ENCODE measurements around the gene FOSL2. TPM values are rescaled to one million over a fixed set of nuclear protein-coding genes. Genes with fewer than 3 reads are reported as not detected.

Gene FOSL2
- total RNA-seq, 1 donor from 2014 or later: 103 TPM

DNA sequence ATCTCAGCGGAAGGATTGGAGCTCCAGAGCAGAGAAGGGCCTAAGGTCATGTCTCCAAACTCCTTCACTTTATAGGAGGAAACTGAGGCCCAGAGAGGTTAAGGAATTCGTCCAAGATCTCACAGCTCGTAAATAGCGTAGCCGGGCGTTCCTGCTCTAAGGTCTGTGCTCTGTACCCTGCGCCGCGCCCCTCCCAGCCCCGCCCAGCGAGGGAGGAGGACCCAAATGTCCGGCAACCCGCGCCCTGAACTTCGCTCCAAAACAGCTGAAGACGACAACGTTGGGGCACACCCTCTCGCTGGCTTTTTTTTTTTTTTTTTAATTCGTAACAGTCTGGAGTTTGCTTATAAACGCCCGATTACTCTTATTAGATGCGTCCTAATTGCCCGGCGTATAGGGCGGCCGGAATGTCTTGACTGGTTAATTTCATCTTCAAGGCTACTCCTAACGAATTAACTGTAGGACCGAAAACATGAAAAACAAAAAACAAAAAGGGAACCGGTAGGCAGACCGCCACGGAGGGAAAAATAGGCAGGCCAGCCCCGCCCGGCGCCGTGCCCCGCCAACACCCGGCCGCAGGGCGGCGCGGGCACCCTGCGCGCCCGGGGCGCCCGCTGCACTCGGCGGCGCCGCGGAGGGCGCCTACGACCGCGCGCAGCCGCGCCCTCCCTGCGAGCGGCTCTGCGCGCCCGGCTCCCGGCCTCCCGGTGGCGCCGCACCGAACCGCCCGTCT, 928 bp upstream of the FOSL2 start:
- no peak for DNase-seq (ENCODE audit: extremely low read depth, low read depth, low spot score)

DNA sequence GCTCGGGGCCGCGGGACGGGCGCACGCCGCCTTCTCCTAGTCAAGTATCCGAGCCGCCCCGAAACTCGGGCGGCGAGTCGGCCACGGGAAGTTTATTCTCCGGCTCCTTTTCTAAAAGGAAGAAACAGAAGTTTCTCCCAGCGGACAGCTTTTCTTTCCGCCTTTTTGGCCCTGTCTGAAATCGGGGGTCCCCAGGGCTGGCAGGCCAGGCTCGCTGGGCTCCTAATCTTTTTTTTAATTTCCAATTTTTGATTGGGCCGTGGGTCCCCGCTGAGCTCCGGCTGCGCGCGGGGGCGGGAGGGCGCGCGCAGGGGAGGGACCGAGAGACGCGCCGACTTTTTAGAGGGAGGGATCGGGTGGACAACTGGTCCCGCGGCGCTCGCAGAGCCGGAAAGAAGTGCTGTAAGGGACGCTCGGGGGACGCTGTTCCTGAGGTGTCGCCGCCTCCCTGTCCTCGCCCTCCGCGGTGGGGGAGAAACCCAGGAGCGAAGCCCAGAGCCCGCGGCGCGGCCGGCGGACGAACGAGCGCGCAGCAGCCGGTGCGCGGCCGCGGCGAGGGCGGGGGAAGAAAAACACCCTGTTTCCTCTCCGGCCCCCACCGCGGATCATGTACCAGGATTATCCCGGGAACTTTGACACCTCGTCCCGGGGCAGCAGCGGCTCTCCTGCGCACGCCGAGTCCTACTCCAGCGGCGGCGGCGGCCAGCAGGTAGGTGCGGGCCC, 617 bp downstream of the FOSL2 start:
- DNase-seq (ENCODE audit: extremely low read depth, low read depth, low spot score): no peak

DNA sequence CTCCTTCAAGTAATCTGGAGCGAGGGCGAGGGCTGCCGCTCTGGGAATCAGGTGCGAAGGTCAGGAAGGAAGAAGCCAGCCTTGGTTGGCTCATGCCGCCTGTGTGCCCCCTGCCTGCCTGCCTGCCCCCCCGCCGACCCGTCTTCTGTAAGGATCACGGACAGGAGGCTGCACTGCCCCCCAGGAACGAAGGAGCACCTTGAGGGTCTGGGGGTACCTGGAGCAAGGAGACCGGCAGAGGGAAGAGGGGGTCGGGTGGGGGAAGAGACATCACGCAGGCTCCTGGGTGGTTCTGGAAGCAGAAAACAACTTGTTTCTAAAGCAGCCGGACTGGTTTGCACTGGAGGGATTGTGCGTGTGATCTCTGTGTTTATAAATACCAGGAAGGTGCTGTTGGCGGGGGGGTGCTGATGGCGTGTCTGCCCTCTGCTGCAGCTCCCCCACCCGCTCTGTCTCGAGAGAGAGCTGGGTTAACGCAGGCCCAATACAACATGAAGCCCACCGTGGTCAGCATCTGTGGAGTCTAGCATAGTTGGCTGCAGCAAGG, 1.7 kb downstream of the FOSL2 start:
- no peak for DNase-seq (ENCODE audit: extremely low read depth, low read depth, low spot score)

DNA sequence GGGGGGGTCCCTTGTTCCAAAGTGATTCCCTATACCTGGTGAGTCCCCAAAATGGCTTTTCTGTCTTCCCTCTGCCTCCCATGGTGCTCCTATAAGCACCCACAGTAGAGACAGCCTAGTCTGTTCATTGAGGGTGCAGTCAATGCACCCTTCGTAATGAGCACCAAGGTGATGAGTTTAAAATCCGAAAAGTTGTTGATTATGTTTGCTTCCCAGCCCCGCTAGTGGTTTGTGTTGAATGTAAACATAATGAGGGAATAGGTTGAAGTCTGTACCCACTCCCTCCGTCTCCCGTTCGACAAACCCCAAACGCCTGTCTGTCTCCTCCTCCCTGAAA, 2.3 kb downstream of the FOSL2 start:
- DNase-seq (ENCODE audit: extremely low read depth, low read depth, low spot score): no peak

DNA sequence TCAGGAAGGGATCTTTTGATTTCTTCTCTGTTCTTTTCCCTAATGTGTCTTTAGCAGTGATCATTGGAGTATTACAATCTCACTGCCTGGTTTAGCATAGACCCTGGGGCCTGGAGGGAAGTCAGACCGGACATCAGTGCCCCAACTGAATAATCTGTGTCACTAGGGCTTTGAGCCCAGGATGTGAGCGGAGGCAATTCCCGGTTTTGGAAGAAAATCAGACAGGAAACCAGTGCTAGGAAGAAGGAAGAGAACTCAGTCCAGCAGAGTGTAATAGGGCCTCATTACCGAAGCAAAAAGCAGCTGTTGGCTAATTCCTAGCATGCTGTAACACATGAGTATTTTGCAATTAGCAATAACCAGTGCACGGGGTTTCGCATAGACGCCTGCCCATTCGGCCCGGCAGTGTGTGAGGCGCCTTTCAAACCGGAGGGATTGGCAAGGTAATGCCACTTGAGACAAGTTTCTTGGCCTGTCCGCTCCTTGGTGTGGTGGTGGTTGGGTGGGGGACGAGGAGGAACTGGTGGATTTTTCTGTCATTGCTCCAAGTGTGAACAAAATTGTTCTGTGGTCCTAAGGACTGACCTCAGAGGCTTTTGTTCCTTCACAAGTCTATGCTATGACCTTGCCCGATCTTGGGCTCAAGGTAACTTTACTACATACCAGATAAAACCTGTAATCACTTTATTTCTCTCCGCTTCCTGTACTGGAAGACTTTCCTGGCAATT, 2.8 kb downstream of the FOSL2 start:
- no peak for DNase-seq (ENCODE audit: extremely low read depth, low read depth, low spot score)

DNA sequence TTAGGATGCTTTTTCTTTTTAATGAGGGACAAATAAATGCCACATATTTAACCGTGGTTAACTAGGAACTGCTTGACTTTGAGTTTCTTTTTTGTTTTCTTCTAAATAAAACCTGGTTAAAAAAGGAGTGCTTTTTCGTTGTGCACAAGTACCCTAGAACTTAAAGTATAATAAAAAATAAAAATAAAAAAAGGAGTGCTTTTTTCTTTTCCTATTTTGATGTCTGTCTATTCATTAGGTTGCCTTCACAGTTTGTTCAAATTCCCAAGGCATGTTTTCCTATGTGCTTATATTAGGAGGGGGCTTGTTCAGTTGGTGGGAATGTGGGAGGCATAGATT, 4.4 kb downstream of the FOSL2 start:
- DNase-seq (ENCODE audit: extremely low read depth, low read depth, low spot score): no peak

DNA sequence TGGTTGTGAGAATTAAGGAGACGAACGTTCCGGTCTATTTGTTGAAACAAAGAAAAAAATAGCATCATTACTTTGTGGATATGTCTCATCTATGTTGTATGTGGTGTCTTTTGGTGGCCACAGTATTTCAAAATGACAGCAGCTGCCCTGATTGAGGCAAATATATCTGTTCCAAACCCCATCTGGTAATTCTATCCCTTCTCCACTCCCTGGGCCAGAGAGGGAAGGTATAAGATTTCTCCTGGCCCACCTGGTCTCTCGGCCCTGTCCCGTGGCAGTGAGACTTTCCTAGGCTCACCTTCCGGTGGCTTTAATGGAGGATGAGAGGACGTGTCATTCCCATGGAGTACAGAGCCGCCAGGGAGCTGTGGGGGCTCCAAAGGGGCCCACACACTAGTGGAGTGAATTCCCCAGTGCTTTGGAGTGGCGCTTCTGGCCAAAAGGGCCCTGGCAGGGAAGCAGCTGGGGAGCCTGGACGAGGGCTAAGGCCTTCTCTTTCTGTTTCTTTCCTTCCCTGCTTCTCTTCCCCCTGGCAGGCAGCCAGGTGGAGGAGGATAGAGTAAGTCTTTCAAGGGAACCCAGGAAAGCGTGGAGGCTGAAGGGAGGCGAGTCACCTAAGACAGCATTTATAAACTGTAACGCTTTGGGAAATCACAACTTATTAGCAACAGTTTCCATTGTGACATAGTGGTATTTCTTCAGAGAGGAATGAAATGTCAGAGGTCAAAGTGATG, 5.6 kb downstream of the FOSL2 start:
- DNase-seq (ENCODE audit: extremely low read depth, low read depth, low spot score): no peak

DNA sequence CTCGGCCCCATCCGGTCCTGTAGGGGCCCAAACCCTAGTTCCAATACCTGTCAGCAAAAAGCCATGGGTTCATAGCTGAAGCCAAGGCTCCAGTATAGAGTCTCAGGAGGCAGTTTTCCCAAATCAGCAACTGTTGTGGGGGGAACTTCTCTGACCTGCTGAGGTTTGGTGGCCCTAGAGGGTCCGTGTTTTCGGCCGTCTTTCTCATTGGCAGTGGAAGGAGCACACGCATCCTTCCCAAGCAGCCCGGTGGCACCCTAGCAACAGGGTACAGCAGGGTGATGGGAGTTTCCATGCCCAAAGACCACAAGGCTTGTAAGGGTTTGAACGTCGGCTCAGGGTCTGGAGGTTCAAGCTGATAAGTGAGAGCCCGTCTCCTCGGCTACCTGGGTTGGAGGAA, 6.6 kb downstream of the FOSL2 start:
- no peak for DNase-seq (ENCODE audit: extremely low read depth, low read depth, low spot score)

DNA sequence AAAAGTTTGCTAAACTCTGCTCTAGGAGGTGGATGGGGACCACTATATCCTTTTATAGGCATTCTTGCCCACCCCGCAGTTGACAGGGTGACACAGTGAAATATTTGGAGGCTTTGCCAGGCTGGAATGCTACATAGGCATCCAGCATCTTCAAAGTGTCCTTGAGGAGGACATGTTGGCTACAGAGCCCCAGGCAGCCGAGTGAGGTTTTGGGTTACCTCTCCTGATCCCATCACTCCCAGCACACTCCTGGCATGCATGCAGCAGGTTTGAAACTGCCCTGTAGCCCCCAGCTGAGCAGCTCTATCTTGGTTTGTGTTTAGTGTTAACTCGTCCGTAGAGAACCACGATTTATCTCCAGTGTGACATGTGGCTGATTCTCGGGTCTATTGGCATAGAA, 7.3 kb downstream of the FOSL2 start:
- no peak for DNase-seq (ENCODE audit: extremely low read depth, low read depth, low spot score)

DNA sequence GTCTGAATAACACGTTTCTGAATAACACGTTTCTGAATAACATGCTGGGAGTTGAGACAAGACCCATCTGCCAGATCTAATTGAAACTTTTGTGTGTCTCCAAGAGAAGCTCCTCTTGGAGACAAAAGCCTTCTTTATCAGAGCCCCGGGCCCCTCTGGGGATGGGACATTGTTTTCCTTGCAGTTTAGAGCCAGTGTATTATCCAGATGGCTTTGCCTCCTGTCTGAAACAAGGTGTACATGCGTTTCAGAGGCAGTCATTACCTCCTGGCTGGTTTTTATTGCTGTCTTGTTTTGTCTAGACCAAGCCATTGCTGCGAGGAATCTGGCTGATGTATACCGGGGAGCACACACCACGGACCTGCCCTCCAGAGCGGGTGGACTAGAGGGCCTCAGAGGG, 7.8 kb downstream of the FOSL2 start:
- no peak for DNase-seq (ENCODE audit: extremely low read depth, low read depth, low spot score)

DNA sequence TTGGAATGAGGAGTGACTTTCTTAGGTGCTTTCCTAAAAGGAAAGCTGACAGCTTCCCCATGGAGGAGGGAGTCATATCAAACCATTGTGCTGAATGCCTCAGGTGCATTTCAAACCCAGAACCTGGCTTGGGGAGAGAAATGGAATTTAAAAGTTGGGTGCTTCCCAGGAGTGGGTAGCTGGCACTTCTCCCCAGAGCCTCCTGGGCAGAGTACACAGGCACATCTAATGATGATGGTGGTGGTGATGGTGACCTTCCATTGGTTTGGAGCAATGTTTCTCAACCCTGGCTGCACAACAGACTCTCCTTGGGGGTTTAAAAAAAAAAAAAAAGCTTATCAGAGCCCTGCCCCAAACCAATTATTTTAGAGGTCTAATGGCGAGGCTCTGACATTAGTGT, 8.3 kb downstream of the FOSL2 start:
- DNase-seq (ENCODE audit: extremely low read depth, low read depth, low spot score): no peak

DNA sequence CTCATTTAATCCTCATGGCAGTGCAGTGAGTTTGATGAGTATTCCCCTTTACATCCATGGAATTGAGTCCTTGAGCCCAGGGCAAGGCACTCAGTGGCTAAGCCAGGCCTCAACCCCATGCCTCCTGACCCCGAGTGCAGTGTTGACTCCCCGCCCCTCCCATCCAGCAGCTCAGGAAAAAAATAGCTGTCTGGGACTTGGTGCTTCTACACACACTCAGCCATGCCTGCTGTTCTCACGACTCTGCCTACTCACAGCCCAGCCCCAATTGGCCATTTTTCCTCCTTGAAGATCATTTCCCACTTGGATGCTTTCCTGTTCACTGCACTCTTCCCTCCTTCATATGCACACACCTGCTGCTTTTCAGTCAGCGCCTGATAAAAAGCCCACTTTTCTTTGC, 8.8 kb downstream of the FOSL2 start:
- no peak for DNase-seq (ENCODE audit: extremely low read depth, low read depth, low spot score)

DNA sequence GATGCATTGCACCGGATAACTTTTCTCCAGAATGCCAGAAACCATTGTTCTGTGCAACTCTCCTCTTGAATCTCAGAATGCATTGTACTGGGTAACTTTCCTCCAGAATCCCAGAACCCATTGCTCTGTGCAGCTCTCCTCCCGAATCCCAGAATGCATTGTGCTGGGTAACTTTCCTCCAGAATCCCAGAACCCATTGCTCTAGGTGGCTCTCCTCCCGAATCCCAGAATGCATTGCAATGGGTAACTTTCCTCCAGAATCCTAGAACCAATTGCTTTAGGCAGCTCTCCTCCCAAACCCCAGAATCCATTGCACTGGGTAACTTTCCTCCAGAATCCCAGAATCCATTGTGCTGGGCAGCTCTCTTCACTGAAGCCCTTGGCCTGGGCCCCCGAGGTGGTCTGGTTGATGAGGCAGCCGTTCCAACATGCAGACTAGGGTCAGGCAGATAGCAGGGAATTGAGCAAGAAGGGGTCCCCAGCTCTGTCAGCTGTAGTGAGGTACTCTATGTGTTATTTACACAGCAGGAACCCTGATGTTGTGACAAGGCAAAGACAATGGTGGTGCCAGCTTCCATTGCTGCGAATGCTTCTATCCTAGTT, 9.4 kb downstream of the FOSL2 start:
- DNase-seq (ENCODE audit: extremely low read depth, low read depth, low spot score): no peak

DNA sequence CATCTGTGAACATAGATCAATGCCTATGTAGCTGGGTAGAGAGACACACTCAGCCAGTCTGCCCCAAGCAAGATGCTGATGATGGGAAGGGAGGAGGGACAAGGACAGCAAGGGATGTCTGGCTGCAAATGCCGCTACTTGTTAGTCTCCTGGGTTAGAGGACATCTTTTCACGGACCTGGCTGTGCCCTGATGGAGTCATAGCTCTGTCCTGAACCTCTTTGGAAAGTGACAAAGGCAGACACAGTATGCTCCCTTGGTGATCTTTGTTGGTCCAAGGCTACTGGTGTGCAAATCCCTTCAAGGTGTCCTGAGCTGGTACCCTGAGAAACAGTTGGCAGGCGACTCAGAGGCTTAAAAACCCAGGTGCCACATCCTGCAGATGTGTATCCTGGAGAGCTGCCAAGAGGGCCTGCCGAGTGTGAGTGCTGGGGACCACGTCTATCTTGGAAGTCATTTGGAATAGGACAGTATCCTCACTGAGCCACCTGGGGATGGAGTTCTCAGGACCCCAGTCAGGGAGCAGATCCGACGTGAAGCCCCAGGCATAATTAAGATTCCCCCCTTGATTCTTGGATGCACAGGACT, 10.8 kb downstream of the FOSL2 start:
- DNase-seq (ENCODE audit: extremely low read depth, low read depth, low spot score): no peak

DNA sequence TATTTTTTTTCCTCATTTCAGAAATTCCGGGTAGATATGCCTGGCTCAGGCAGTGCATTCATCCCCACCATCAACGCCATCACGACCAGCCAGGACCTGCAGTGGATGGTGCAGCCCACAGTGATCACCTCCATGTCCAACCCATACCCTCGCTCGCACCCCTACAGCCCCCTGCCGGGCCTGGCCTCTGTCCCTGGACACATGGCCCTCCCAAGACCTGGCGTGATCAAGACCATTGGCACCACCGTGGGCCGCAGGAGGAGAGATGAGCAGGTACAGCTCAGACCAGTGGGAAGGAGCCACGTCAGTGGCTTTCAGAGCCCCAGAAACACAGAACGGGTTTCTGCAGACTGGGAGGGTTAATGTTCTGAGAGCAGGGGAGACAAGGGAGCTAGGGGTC, 11.4 kb downstream of the FOSL2 start:
- DNase-seq (ENCODE audit: extremely low read depth, low read depth, low spot score): no peak

DNA sequence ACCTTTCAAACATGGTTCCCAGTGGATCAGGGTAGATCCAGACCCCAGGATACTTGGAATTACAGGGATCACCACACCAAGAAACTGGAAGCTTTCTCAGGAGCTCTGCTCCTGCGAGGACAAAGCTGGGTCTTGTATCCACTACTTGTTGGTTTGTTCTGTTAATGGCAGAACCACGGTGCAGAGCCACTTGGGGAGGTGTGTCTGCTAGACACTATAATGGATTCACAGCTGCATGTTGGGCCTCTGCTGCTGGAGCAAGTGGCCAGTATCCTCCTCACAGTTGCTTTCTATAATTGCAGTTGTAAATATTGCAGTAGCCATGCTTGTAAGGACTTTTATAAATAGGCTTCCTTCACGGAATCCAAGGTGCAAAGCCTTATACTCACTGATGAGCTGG, 12.9 kb downstream of the FOSL2 start:
- no peak for DNase-seq (ENCODE audit: extremely low read depth, low read depth, low spot score)

DNA sequence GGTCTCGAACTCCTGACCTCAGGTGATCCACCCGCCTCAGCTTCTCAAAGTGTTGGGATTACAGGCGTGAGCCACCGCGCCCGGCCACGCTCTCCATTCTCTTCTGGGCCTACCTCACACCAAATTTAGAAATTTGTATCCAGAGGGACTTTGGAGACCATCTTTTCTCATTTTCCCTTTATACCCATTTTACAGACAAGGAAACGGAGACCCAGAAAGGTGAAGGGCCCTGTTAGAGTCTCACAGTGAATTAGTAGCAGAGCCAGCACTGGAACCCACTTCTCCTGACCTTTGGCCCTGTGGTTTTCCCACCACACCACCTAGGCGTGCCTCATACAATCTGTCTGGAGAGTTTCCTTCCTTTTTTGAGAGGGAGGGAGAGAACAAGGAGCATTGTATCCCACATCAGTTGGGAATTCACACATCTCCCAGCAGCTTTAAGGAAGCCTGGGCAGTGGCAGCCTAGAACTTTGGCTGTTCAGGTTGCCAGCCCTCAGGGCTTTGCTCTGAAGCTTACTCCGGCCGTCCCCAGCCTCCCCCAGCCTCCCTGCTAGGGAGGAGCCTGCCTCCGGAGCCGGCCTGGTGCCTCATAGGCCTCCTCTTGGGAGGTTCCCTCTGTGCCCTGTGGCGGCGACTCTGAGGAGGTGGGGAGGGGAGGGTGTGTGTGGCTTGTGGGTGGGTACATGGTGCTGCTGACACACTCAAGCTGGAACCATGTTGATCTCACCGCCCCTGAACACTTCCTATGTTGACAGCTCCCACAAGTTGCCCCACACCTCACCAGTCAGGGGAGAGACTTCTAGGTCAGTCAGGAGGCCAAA, 13.8 kb downstream of the FOSL2 start:
- no peak for DNase-seq (ENCODE audit: extremely low read depth, low read depth, low spot score)

DNA sequence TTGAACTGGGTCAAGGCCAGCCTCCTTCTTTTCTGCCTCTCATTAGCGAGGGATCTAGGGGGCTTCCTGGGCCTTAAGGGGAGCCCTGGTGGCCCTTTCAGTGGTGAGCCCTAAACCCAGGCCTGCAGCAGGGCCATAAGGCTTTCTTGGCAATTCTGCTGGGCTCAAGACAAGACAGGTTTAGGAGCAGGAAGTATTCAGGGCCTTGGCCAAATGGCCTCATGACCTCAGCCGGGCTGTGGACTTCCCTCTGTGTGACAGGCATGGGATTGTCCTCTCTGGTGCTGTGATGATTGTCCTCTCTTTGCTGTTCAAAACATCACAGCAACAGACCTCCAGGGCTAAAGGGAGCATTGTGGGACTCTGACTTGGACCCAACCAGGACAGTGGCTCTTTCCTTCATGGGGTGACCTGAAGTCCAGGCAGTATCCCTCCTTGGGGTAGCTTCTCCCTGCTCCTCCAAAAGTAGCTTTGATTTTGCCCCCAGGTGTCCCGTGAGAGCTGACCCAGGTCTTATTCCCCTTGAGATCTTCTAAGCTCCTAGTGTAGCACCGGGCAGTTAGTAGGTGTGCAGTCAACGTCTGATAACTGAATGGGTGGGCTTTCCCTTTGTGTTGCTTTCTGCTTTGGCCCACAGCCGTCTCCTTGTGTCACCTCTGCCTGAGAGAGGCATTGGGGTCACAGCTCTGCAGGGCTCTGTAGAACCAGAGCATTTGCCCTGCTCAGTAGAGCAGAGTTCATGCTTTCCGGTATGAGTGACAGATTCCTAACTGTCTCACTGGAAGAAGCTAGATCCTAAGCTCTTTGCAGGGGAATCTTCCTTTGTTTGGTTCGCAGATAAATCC, 14.7 kb downstream of the FOSL2 start:
- no peak for DNase-seq (ENCODE audit: extremely low read depth, low read depth, low spot score)
